ENCODE data around the gene NECTIN1. TPM values are rescaled to one million over a fixed set of nuclear protein-coding genes. Genes with fewer than 3 reads are reported as not detected.
A peak's percentile ranks its signal among the peaks of the same experiment; 100 is the strongest.

The NECTIN1 gene
- total RNA-seq, 4 donors from 2014 or later: 11.6 to 23.6 (median 16.6) TPM

- no peak for TF ChIP-seq POLR2A (IDR thresholded peaks at IDR 0.05)
- TF ChIP-seq, protein P1, sequence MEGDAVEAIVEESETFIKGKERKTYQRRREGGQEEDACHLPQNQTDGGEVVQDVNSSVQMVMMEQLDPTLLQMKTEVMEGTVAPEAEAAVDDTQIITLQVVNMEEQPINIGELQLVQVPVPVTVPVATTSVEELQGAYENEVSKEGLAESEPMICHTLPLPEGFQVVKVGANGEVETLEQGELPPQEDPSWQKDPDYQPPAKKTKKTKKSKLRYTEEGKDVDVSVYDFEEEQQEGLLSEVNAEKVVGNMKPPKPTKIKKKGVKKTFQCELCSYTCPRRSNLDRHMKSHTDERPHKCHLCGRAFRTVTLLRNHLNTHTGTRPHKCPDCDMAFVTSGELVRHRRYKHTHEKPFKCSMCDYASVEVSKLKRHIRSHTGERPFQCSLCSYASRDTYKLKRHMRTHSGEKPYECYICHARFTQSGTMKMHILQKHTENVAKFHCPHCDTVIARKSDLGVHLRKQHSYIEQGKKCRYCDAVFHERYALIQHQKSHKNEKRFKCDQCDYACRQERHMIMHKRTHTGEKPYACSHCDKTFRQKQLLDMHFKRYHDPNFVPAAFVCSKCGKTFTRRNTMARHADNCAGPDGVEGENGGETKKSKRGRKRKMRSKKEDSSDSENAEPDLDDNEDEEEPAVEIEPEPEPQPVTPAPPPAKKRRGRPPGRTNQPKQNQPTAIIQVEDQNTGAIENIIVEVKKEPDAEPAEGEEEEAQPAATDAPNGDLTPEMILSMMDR (IDR thresholded peaks at IDR 0.05): peak in 3 of 6 experiments; percentile 8 to 45 (median 13)
- H3K4me1 ChIP-seq: no peaks in the 10 kb centered on the region
- no peaks in the 10 kb centered on the region for H3K9me3 ChIP-seq
- H3K4me3 ChIP-seq: no peak overlapping the region
- no peak overlapping the region for H3K27ac ChIP-seq
- H3K27me3 ChIP-seq: no peaks in the 10 kb centered on the region
- DNase-seq: no peak
- H3K36me3 ChIP-seq: no peaks in the 10 kb centered on the region
Measured at GRCh38 chr11:119624102-119624615, 104.8 kb downstream of the NECTIN1 start.

DNA sequence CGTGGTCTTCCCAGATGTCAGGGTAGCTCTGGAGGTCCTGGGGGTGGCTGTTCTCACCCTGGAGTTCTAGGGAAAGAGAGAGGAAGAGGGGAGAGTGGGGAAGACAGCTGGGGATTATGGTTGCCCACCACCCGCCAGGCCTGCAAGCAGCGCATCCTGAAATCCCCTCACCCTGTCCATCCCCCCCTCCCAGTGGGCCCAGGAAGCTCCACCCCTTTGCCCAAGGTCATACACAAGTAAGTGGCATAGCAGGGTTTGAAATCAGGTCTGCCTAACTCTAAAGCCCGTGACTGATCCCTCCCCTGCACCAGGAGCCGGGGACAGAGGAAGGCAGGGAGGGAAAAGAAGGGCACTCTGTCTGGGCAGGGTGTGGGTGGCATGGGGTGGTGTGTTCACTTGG lies 105.3 kb downstream of the NECTIN1 start:
- H3K9me3 ChIP-seq: no peaks in the 10 kb centered on the region
- H3K4me1 ChIP-seq: no peaks in the 10 kb centered on the region
- H3K4me3 ChIP-seq: no peak overlapping the region
- no peak for TF ChIP-seq POLR2A (IDR thresholded peaks at IDR 0.05)
- TF ChIP-seq, protein P1 (IDR thresholded peaks at IDR 0.05): no peak
- H3K27me3 ChIP-seq: no peaks in the 10 kb centered on the region
- DNase-seq: no peak
- no peaks in the 10 kb centered on the region for H3K36me3 ChIP-seq
- H3K27ac ChIP-seq: no peak overlapping the region

DNA sequence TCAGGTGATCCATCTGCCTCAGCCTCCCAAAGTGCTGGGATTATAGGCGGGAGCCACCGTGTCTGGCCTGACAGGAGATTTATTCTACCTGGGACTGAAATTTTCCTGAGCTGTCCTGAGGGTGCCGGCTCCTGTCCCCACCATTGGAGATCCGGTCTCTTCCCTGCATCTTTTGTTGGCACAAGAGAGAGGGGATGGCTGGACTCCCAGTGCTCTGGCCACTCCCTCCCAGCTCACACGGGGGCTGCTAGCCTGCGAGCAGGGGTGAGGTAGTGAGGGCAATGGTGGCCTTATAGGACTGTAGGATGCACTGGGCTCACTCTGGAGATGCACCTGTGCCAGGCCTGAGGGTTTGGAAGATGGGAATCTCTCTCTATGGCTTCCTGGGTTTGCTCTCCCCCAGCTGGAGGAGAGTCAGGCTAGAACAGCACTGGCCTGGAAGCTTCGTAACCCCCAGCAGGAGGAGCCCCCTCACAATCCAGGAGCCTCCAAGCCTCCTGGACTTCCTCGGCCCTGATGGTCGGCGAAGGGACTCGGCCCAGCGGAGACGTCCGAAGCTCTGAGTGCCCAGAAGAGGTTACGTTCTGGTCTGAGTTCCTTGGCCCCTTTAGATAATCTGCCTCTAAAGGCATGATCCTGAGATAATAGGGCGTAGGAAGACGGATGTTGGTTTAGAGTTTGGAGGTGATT lies 106.4 kb downstream of the NECTIN1 start:
- no peak overlapping the region for H3K4me3 ChIP-seq
- no peak for DNase-seq
- no peaks in the 10 kb centered on the region for H3K36me3 ChIP-seq
- H3K9me3 ChIP-seq: no peaks in the 10 kb centered on the region
- H3K27ac ChIP-seq: no peak overlapping the region
- H3K4me1 ChIP-seq: no peaks in the 10 kb centered on the region
- TF ChIP-seq, protein P1 (IDR thresholded peaks at IDR 0.05): no peak
- no peak for TF ChIP-seq POLR2A (IDR thresholded peaks at IDR 0.05)
- no peaks in the 10 kb centered on the region for H3K27me3 ChIP-seq

GRCh38 chr11:119619665-119620064 lies 109.3 kb downstream of the NECTIN1 start:
- H3K36me3 ChIP-seq: no peaks in the 10 kb centered on the region
- TF ChIP-seq, protein P1 (IDR thresholded peaks at IDR 0.05): no peak
- TF ChIP-seq POLR2A (IDR thresholded peaks at IDR 0.05): no peak

DNA sequence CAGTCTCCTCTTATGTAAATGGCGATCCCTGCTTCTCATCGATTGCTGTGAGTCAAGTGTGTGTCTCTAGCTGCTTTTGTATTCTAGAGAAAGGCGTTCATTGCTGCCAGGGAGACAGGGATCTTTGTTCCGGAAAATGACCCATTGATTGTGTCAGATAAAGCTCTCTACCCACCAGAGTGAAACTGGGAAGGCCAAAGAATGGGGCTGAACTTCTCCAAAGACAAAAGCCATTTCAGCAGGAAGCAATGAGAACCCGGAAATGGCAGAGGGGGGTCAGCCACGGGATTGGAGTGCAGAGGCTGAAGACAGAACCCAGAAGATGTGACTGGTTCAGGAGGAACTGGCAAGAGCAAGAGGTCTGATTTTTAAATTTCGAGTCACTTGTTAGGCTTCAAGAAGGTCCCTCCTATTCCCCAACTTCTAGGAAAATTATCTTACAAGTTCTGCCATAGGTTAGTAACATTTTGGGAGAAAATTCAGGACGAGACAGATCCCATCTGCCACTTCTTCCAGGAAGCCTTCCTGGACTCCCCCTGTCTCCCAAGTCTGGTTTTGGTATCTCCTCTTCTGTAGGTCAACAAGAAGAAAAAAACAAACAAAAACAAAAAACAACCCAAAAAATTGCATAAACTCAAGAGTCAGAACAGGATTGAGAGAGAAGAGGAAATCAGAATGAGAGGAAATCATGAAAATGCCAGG lies 110.6 kb downstream of the NECTIN1 start:
- Histone ChIP-seq H3K27me3 (no peaks in the 10 kb centered on the region), H3K4me3 (no peak overlapping the region), H3K27ac (no peak overlapping the region), H3K9me3 (no peaks in the 10 kb centered on the region), H3K36me3 (no peaks in the 10 kb centered on the region), H3K4me1 (no peaks in the 10 kb centered on the region)
- DNase-seq: peak in 2 of 3 donors; percentile 34 to 52
- TF ChIP-seq POLR2A (IDR thresholded peaks at IDR 0.05): no peak
- TF ChIP-seq, protein P1 (IDR thresholded peaks at IDR 0.05): no peak

More at GRCh38 chr11:119619665-119620064, 109.3 kb downstream of the NECTIN1 start:
- Histone ChIP-seq H3K4me1 (no peaks in the 10 kb centered on the region), H3K27me3 (no peaks in the 10 kb centered on the region), H3K4me3 (no peak overlapping the region), H3K27ac (no peak overlapping the region), H3K9me3 (no peaks in the 10 kb centered on the region)
- DNase-seq: peak in 1 of 3 donors; percentile 30
